Glomerular visceral epithelial cell (primary cell): Measurements from ENCODE around the gene PDE6G.
"Not testable (repeated sequence)": the region's sequence is repeated elsewhere in the genome, so short reads cannot be mapped to it uniquely, and the experiment has no call there.

Experiments used
- DNase-seq: peaks from one replicate; pipeline ENCODE4 v3.0.0-alpha.2; 2016; ENCODE audit errors: extremely low spot score

The PDE6G gene

DNA sequence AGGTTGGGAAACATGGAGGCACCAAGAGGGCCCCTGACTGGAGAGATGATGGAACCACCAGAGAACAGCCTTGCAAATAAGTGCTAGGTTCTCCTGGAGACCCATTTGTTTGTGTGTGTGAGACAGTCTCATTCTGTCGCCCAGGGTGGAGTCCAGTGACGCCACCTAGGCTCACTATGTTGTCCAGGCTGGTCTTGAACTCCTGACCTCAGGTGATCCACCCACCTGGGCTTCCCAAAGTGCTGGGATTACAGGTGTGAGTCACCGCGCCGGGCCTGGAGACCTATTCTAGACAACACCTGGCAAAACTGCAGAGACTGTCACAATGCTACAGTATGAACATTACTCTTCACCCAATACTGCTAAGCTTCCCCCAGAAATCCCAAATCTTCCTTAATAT is 20.9 kb downstream of the PDE6G start:
- DNase-seq, result no peak

GRCh38 chr17:81631482-81631881 is 24.9 kb downstream of the PDE6G start:
- DNase-seq, result no peak

- DNase-seq, result no peak
Measured at GRCh38 chr17:81630274-81630673, 26.1 kb downstream of the PDE6G start.

DNA sequence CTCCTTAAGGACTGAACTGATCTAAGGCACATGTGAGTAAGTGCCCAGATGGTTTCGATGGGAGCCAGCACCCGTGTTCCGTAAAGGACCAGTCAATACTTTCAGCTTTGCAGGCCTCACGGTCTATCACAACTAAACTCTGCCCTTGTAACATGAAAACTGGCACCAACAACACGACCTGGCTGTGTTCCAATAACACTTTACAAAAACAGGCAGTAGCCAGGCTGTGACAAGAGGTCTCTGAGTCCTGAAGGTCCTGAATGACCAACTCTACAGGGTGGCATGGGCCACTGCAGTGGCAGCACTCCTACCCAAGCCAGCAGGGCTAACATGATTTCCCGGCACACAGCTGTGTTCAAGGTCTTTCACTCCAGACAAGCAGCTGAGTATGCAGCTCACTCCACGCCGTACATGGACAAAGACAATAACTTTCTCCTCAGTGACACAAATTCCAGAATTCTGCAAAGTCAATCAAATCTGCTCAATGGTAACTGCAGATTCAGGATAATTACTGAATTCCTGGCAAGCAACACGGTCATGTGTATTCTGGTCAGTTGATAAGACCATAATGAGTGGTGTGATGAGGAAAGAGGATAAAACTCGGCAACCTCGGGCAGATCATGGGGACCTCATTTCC is 34.7 kb downstream of the PDE6G start:
- DNase-seq, result no peak

DNA sequence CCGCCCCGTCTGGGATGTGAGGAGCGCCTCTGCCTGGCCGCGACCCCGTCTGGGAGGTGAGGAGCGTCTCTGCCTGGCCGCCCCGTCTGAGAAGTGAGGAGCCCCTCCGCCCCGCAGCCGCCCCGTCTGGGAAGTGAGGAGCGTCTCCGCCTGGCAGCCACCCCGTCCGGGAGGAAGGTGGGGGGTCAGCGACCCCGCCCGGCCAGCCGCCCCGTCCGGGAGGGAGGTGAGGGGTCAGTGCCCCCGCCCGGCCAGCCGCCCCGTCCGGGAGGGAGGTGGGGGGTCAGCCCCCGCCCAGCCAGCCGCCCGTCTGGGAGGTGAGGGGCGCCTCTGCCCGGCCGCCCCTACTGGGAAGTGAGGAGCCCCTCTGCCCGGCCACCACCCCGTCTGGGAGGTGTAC is 38.0 kb downstream of the PDE6G start:
- DNase-seq, result not testable (repeated sequence)

GRCh38 chr17:81616877-81617276 is 39.5 kb downstream of the PDE6G start:
- no peak for DNase-seq

GRCh38 chr17:81615401-81615930 is 40.9 kb downstream of the PDE6G start:
- DNase-seq, result no peak

GRCh38 chr17:81612172-81612970 is 44.0 kb downstream of the PDE6G start:
- DNase-seq, result no peak

GRCh38 chr17:81609541-81610311 is 46.6 kb downstream of the PDE6G start:
- no peak for DNase-seq

DNA sequence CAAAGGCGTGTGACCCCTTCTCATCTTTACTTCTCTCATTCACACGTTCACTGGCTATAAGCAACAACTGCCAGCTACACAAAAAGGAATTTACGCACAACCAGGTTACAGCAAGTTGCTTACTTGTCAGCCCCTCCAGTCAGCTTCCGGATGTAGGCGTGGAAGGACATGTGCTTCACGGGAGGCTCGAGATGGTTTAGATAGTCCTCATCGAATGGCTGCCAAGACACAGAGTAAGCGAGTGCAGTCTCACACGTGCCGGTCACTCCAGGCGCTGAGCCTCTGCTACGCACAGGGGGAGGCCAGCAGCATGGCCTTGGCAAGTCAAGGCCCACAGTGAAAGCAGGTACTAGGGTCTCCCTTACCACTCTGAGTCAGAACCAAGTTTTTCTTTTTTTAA is 47.7 kb downstream of the PDE6G start:
- no peak for DNase-seq

GRCh38 chr17:81608082-81608481 is 48.3 kb downstream of the PDE6G start:
- DNase-seq, result no peak

DNA sequence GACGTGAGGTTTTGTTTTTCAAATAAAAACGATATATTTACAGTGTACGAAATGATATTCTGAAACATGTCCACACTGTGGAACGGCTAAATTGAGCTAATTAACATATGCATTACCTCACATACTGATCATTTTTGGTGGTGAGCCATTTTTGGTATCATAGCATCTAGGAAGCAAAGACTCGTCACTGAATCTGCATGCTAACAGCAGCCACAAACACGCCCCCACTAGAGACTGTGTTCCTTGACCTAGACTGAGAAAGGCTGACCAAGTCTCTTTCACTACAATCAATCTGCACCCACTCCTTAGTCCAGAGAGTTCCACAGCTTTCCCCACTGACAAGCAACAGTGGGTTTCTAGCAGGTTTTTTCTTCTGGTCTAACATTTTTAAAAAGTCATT is 48.9 kb downstream of the PDE6G start:
- no peak for DNase-seq

- DNase-seq, result no peak
Measured at GRCh38 chr17:81603846-81604610, 52.3 kb downstream of the PDE6G start.

DNA sequence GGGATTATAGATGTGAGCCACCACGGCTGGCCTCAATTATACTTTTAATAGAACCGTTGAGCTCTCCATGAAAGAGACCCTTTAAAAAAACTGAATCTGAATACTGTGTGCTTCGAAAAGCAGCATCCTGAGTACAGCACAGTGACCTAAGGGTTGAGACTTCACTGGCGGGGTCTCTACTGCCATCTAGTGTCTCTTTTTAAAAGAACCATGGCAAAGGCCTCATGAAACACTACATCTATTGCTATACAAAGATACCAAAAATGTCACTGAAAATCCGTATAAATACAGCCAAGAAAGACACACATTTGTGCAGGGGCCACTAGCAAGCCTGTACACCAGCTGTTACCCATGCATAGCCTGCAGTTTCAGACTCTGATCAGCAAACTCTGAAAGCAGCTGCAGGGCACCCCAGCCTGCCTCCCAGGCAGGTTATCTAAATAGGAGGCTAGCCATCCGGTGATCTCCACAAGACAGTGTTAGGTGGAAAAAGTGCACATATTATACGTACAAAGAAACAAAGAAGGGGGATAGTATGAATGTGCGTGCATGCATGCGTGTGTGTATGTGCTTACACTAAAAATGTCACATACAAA is 54.7 kb downstream of the PDE6G start:
- peak; percentile 81 for DNase-seq
